DMS 273 (cell line): ENCODE results near the gene FBN3.

Experiments
- DNase-seq: peaks from one replicate; lab custom pipeline; 2025; ENCODE audit not compliant: unreplicated experiment; lab: John Stamatoyannopoulos, UW

FBN3 gene

GRCh38 chr19:8094336-8094735 is 55.1 kb downstream of the FBN3 start:
- no peak for DNase-seq

GRCh38 chr19:8093740-8094139 is 55.7 kb downstream of the FBN3 start:
- no peak for DNase-seq

DNA sequence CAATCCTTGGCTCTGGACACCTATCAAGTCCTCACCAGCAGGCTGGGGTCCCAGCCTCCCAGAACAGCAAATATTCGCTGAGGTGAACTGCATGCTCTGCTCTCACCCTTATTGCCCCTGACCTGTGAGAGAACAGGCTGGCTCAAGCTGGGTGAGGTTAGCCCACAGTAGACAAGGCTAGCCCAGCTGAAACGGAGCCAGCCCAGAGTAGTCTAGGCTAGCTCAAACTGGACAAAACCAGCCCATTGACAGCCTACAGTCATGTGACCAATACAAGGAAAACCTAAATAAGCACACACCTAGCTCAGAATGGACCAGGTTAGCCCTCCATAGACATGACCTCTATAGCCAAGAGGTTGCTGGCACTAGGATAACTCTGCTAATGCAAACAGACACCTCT is 58.4 kb downstream of the FBN3 start:
- no peak for DNase-seq

GRCh38 chr19:8089664-8090601 is 59.5 kb downstream of the FBN3 start:
- no peak for DNase-seq

- DNase-seq, result no peak
Observed at GRCh38 chr19:8088752-8089663, 60.4 kb downstream of the FBN3 start.

GRCh38 chr19:8087876-8088275 is 61.5 kb downstream of the FBN3 start:
- no peak for DNase-seq

DNA sequence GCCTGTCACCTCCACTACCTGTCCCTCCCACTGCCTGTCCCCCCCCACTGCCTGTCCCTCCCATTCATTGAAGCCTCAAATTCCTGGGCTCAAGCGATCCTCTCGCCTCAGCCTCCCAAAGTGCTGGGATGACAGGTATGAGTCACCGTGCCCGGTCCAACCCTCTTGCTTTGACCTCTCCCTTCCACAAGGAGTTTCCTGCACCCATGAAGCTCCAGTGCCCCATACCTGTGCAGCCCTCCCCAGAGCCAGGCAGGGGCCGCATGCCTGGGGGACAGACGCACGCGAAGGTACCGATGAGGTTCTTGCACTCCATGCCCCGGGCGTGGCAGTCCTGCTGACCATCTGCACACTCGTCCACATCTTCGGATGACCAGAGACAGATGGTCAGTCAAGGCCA is 62.5 kb downstream of the FBN3 start:
- DNase-seq, result no peak

- DNase-seq, result no peak
Observed at GRCh38 chr19:8085598-8086408, 63.6 kb downstream of the FBN3 start.

DNA sequence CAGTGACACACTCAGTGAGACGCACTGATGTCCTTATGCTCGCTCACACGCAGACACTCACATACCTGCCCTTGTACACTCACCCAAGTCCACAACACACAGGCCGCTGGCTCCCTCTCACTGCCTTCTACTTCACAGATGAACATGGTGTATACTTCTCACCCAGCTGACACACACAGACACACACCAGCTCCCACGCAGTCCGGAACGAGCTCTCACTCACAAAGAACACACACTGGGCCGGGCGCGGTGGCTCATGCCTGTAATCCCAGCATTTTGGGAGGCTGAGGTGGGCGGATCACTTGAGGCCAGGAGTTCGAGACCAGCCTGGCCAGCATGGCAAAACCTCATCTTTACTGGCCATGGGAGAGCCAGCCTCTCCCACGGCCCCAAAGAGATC is 65.2 kb downstream of the FBN3 start:
- DNase-seq, result no peak

- DNase-seq, result no peak
Observed at GRCh38 chr19:8083141-8083540, 66.3 kb downstream of the FBN3 start.

DNA sequence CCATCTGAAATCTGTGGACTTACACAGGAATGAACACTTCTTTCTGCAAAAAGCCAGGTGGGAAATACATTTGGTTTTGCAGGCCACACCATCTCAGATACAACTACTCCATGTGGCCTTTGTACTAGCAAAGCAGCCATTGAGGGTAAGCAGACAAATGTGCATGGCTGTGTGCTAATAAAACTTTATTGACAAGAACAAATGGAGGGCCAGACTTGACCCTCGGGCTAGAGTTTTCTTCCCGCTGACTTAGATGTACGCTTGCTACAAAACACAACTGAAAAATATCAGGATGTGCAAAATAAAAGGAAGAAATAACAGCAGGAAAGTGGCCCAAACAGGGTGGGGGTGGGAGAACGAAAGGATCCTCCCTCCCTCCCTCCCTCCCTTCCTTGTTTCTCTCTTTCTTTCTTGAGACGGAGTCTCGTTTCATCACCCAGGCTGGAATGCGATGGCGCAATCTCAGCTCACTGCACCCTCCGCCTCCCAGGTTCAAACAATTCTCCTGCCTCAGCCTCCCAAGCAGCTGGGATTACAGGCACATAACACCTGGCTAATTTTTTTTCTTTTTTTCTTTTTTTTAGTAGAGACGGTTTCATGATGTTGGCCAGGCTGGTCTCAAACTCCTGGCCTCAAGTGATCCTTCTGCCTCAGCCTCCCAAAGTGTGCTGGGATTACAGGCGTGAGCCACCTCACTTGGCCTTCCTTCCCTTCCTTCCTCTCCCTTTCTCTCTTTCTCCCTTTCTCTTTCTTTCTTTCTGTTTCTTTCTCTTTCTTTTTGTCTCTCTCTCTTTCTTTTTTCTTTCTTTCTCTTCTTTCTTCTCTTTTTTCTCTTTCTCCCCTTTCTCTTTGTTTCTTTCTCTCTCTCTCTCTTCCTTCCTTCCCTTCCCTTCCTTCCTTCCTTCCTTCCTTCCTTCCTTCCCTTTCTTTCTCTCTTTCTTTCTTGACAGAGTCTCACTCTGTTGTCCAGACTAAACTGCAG is 67.5 kb downstream of the FBN3 start:
- DNase-seq, result no peak

DNA sequence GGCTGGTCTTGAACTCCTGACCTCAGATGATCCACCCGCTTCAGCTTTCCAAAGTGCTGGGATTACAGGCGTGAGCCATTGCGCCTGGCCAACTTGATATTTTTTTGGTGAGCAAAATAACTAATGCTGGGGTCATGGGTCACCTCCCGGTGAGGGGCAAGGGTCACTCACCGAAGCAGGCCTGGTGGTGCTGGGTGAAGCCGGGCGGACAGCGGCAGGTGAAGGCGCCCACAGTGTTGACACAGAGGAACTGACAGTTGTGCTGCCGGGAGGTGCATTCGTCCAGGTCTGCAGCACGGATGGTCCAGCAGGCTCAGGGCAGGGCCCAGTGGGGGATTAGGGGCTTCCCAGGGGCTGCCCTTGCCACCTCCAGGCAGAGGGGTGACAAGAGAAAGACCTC is 68.6 kb downstream of the FBN3 start:
- no peak for DNase-seq

- no peak for DNase-seq
Observed at GRCh38 chr19:8079988-8080387, 69.4 kb downstream of the FBN3 start.

GRCh38 chr19:8075158-8076074 is 74.0 kb downstream of the FBN3 start:
- peak; percentile 33 for DNase-seq

DNA sequence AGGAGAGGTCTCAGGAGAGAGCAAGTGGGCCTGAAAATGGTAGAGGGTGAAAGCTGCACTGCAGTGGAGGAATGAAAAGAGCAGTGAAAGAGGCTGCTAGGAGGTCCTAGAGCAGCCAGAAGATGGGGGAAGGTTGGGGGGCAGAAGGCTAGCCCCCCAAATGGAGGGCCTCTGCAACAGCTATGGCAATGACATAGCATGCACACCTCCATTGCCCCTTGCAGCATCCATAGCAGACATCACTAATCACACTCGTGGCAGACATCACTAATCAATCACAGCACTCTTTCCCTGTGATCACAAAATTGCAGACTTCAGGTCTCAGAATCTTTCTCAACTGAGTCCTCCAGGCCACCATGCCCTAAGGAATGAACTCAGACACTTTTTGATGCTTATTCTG is 74.9 kb downstream of the FBN3 start:
- peak; percentile 28 for DNase-seq

DNA sequence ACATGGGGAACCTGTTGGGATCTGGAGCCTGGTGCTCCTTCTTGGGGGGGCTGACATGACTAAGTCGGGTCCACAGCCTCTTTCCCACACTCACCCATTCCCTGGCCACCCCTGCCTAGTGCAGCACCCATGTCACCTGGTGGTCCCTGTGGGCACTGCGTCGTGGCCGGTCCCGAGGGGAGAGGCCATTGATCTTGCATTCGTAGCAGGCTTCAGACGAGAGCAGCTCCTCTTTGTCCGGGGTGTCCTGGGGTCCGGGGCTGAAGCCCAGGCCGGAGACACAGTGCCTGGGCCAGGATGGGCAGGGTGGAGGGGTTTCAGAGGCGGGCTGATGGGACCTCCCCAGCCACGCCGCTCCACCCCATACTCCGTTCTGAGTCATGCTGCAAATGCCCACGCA is 77.5 kb downstream of the FBN3 start:
- DNase-seq, result no peak

DNA sequence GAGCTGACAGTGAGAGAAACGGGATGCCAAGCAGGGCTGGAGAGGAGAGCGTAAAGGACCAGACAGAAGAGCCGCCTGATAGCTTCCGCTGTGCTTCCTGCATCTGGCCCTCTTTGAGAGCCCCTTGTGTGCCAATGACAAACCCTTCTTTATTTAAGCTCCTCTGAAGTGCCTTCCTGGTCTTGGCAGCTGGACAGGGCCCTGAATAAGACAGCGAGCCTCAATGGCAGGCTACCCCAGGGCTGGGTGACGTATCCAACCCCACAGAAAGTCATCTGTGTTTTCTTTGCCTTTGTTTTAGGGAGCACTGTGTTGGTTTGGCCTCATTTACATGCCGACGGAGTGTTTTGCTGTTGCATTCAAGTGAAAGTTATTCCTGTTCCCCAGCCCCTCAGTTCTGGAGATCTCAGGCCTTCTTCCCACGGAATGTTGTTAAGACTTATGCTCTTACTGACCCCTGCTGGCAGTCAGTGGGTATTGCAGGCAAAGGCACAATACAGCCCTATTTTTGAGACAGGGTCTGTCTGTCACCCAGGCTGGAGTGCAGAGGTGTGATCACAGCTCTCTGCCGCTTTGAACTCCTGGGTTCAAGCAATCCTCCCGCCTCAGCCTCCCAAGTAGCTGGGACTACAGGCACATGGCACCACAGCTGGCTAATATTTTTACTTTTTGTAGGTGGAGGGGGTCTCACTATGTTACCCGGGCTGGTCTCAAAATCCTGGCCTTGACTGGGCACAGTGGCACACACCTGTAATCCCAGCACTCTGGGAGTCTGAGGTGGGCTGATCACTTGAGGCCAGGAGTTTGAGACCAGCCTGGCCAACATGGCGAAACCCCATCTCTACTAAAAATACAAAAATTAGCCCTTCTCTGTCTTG is 80.1 kb downstream of the FBN3 start:
- DNase-seq, result peak; percentile 80

DNA sequence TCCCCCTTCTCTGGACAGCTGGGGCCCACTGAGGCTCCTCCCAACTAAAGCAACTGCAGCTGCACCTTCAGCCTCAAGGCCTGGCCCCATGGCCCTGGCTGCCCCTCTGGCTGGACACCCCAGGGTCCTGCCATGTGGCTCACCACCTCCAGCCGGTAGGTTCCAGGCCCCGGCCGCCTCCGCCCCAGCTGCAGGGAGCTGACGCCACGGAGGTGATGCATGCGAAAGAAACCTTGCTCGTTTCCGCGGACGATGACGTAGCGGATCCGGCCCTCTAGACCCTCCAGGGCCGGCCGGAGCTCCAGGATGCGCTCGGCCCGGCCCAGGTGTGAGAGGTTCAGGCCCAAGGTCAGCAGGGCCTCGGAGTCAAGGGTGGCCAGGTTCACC is 83.5 kb downstream of the FBN3 start:
- DNase-seq, result no peak
